Left ventricle myocardium superior (tissue), 1 donor: ENCODE data around the gene KIAA0930. TPM values are rescaled to one million over a fixed set of nuclear protein-coding genes. Genes with fewer than 3 reads are reported as not detected.
"Not testable (repeated sequence)": the region's sequence is repeated elsewhere in the genome, so short reads cannot be mapped to it uniquely, and the experiment has no call there.

Source experiments
- ATAC-seq: fragments of 200-7000 bp; cut with Tn5 transposase; one replicate; pipeline ENCODE4 v1.9.1; 2020; ENCODE audit warnings: mild to moderate bottlenecking, moderate library complexity
- DNase-seq: peaks from one replicate; pipeline ENCODE4 v3.0.0-alpha.2; 2020
- intact Hi-C: fragments of 100-400 bp; cut with micrococcal nuclease; formaldehyde crosslinking; loops from one replicate; pipeline ENCODE4 v1.11.0; 2022
- long read RNA-seq: library from polyadenylated mRNA; unstranded; transcript quantifications from one replicate; pipeline ENCODE4 v2.0.0, GENCODE V29; 2021
- total RNA-seq: library from RNA; stranded (reverse); fragmentation: NEBNext Ultra II Directional; extraction: Animal tissue kit (Norgen Biotek cat#: 25700); gene quantifications from one replicate; pipeline ENCODE4 v1.2.1, GENCODE V29; 2021
- donor health status: DM: no; HTN: yes; CAD: no; lungs with severe emphysema.

Gene KIAA0930
- 24.1 TPM for total RNA-seq
- long read RNA-seq, full-length matches to known transcripts, result 52 of 63 reads
- long read RNA-seq, partial matches to known transcripts, result 2 of 63 reads
- long read RNA-seq, other reads (novel, unspliced or antisense), result 9 of 63 reads

DNA sequence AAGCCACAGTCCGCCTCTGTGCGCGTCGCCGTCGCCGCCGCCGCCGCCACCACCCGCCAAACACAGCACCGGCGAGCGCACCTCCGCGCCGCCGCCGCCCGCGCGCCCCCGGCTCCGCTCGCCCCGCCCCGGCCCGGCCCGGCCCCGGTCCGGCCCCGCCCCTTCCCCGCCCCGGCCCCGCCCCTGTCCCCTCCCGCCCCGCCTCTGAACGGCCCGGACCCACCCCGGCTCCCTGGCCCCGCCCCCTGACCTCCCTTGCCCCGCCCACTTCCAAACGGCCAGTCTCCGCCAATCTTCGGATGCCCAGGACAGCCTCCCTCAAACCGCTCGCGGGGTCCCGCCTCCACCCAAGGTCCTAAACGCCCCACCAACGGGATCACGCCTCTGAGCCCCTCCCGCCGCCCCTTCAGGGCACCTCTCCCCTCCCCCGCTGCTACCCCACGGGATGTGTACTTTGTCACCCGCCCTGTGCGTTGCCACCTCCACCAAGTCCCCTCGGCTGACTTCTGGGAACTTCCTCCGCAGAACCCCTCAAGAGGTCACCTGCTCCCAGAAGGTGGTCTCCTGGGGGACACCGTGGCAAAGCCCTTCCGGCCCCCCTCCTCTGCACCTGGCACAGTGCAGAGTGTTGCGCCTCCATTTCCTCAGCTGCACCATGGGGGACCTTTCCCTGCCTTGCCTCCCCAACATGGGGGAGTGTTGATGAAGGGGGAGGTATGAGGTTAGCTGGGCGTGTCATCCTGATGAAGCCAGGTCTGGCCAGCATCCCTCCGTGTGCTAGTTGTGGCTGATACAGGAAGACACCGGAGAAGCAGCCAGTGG lies at the start of gene KIAA0930:
Gene KIAA0930 (minus strand): TSS at position 85 of the 822 bp plus-strand sequence. CDS start 191 bp downstream, outside the sequence.
- intact Hi-C loops, result no loop called here
- peak; percentile 77 for ATAC-seq
- DNase-seq, result peak; percentile 85

DNA sequence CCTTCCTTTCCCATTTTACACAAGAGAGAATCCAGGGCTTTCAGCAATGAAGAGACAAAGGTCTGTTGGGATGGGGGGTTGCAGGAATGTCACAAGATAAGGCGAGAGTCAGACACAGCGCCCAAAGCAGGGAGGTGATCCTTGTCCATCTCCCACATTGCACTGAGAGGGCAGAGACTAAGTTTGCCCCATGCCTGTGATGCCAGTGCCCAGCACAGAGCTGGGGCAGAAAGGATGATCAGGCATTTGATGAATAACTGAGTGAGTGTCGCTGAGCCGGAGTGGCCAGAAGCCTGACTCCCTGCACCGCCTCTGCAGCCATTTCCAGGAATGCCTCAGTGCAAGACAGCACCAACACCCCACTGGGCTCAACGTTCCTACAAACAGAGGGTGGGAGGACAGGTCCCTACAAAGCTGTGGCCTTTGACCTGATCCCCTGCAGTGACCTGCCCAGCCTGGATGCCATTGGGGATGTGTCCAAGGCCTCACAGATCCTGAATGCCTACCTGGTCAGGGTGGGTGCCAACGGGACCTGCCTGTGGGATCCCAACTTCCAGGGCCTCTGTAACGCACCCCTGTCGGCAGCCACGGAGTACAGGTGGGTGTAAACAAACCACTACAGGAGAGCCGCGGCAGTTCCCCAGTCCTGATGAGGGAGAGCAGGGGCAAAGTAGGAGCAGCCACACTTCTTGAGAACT lies 46.3 kb upstream of the KIAA0930 start:
- intact Hi-C loops, result no loop called here
- DNase-seq (no peak), ATAC-seq (no peak)

DNA sequence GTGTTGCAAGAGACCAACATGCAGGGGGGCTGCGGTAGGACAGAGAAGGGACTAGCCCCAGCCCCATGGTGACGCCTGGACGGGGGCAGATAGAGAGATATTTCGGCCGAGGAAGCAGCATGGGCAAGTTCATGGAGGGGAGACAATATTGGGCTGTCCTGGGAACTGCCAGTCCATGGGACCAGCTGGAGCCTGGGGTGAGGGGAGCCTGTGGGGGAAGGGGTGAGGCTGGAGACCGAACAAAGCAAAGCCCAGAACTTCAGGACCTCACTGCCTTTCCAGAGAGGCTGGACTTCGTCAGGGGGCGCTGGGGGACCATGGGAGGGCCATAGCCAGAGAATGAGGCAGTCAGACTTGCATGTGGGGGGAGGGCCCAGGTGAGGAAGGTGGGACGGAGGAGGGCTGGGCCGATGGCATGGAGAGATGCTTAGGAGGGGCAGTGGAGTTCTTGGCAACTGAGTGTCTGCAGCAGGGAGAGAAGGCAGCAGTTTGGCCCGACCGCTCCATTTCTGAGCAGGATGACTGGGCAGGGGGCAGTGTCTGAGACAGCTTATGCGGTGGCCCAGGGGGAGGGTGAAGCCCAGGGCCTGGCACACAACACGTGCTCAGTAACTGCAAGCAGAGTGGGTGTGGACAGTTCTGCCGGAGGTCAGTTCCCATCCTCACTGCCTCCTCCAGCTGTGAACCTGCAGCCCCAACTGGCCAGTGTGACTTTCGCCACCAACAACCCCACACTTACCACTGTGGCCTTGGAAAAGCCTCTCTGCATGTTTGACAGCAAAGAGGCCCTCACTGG lies 44.8 kb upstream of the KIAA0930 start:
- DNase-seq, result no peak
- intact Hi-C loops, result no loop called here
- peak; percentile 34 for ATAC-seq

DNA sequence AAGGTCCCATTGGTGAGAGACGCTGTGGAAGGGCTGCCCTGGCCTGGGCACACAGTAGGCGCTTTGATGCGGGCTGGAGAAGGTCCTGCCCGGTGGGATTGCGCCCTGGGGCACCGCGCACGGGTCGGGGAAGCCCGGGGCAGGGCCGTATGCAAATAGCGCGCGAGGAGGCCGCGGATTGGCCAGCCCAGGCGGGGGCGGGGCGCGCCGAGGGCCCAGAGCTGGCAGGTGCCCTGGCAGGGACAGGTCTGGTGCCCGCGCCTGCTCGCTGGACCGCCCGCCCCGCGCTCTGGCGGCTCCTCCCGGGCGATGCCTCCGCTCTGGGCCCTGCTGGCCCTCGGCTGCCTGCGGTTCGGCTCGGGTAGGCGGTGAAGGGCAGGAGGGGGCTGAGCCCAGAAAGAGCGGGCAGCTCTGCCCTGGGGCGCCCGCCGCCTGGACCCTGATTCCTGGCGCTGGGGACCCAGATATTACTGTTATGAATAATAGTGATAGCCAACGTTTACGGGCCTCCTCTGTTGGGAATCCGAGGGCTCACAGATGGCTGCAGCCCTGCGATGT lies 44.1 kb upstream of the KIAA0930 start, which contains the start of gene UPK3A:
Gene UPK3A (plus strand): TSS at position 245 of the 558 bp plus-strand sequence. CDS start 65 bp downstream, at position 310.
- intact Hi-C loops, result no loop called here
- ATAC-seq (peak; percentile 96), DNase-seq (peak; percentile 89)

DNA sequence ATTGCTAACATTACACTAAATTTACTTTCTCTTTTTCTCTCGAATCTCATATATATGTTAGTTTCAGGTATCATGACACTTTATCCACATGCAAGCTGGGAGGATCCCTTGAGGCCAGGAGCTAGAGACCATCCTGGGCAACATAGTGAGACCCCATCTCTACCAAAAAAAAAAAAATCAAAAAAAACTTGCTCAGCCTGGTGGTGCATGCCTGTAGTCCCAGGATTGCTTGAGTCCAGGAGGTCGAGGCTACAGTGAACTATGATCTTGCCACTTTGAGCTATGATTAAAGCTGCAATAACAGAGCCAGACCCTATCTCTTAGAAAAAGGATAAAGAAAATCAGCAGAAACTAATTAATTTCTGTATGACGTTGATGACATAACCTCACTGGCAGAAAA lies 40.3 kb upstream of the KIAA0930 start:
- intact Hi-C loops, result no loop called here
- no peak for ATAC-seq
- no peak for DNase-seq

DNA sequence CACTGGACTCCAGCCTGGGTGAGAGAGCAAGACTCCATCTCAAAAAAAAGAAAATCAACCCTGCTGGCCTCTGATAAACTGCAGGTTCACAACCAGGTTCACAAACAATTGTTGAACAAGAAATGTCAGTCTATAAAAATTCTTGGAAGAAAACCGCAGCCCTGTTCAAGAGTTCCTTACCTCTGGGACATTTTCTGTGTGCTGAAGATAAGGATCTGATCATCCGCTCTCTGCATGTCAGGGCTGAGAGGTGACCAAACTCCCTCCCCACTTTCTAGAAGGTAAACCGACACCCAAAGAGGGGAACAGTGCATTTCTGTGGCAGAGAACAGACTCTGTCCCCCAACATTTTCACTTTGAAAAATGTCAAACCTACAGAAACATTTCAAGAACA lies 39.9 kb upstream of the KIAA0930 start:
- no peak for DNase-seq
- intact Hi-C loops, result no loop called here
- no peak for ATAC-seq

DNA sequence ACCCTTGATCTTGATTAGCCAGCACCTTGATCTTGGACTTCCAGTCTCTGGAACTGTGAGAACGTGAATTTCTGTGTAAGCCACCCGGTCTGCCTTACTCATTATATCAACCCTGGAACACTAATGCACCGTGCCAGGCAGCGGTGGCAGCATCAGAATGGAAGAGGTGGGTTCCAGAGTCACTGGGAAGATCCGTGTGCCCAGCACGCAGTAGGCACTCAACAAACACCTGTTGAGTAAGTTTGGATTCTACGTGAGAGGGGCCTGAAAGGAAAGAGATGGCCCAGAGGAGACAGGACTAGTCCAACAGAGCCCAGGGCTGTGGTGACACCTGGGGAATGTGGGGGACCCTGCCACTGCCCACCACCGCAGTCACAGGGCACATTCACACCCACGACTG lies 37.4 kb upstream of the KIAA0930 start:
- ATAC-seq, result no peak
- intact Hi-C loops, result no loop called here
- DNase-seq, result no peak

DNA sequence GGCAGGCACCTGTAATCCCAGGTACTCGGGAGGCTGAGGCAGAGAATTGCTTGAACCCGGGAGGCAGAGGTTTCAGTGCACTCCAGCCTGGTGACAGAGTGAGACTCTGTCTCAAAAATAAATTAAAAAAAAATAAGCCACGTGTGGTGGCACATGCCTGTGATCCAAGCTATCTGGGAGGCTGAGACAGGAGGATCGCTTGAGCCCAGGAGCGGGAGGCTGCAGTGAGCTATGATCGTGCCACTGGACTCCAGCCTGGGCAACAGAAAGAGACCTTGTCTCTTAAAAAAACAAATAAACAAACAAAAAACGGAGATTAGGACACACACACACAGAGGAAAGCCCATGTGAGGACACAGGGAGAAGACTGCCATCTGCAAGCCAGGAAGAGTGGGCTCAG lies 37.0 kb upstream of the KIAA0930 start:
- ATAC-seq, result not testable (repeated sequence)

DNA sequence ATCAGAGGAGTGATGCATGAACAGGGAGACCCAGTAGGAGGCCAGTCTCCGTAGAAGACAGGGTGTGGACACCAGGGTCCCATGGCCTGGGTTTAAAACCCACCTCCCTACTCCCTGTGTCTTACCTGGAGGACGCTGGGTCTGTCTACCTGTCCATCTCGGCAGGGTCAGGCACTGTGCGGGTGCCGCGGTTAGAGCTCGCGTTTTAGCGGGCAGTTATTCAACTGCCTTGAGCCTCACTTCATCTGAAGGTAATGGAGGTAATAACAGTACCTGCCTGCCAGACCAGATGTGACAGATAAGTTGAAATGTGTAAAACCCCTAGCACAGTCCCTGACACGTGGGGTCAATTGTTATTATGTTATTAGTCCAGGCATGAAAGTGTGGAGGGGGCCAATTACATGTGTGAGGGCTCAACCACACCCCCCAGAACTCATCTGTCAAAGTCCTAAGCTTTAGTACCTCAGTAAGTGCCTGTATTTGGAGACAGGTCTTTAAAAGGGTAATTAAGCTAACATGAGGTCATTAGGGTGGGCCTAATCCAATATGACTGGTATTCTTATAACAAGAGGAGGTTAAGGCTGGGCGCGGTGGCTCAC lies 35.9 kb upstream of the KIAA0930 start:
- intact Hi-C loops, result no loop called here
- no peak for ATAC-seq

More for the DNA sequence above, 37.0 kb upstream of the KIAA0930 start:
- DNase-seq, intact Hi-C loops: not testable (repeated sequence)

DNA sequence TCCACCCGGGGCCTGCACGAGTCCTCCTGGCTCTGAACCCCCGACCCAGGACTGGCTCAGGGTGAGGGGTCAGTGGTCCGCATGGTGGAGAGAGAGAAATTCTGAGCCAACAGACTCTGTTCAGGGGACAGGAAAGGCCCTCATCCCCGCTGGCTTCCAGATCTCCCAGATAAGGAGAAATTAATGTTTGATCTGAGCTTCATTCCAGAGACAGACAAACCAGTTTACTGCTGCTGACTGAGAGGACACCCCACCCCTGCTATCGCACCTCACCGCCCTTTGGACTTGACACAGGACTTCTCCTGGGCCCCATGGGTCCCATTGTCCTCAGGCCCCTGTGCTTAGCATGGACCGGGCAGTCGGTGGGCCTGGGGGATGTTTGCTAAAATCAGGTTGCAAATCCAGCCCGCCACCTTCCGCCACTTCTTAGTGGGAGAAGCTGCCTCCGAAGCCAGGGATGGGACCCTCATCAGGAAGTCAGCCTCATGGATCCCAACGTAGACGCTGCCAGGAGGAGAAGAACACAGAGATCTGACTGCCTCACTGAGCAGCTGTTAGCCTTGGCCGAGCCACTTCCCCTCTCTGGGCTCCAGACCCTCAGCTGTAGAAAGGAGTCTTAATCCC lies 32.9 kb upstream of the KIAA0930 start:
- DNase-seq (no peak), ATAC-seq (no peak)
- intact Hi-C loops, result no loop called here

More for the DNA sequence above, 35.9 kb upstream of the KIAA0930 start:
- no peak for DNase-seq

DNA sequence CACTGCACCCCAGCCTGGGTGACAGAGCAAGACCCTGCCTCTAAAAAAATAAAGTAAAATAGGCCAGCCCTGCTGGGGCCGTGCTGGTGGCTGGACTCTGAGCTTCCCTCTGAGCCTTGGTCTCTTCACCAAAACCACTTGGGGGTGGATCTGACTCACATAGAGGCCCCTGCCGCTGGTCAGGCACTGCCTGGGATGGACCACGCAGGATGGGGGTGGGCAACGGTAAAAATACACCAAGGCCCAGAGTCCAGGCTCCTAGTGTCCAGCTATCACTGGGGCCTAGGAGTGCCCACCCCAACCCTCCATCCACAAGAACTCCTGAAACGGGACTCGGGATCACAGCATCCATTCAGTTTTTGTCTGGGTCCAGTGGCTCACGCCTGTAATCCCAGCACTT lies 31.8 kb upstream of the KIAA0930 start:
- intact Hi-C loops, result no loop called here
- no peak for DNase-seq
- no peak for ATAC-seq

DNA sequence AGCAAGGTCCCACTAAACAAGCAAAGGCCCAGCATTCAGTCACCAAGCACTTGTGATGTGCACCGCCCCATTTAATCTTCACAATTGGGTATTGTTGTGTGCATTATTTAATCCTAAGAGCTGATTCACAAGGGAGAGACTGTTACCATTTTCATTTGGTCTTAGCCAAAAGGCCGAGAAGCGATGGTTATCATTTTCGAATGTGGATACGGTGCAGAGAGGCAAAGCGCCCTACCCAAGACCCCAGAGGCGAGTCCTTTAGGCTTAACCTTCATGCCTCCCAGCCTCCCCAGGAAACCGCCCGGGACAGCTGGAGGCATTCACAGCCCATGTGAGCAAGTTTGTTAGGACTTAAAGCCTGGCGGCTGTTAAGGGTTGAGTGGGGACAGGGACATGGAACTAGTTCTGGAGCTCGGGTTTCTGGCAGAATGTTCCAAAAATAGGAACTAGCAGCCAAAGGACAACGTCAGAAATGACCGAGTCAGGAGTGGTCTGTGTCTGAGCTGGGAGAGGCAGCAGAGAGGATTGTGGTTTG lies 31.0 kb upstream of the KIAA0930 start:
- intact Hi-C loops, result no loop called here
- ATAC-seq (peak; percentile 82), DNase-seq (peak; percentile 81)

DNA sequence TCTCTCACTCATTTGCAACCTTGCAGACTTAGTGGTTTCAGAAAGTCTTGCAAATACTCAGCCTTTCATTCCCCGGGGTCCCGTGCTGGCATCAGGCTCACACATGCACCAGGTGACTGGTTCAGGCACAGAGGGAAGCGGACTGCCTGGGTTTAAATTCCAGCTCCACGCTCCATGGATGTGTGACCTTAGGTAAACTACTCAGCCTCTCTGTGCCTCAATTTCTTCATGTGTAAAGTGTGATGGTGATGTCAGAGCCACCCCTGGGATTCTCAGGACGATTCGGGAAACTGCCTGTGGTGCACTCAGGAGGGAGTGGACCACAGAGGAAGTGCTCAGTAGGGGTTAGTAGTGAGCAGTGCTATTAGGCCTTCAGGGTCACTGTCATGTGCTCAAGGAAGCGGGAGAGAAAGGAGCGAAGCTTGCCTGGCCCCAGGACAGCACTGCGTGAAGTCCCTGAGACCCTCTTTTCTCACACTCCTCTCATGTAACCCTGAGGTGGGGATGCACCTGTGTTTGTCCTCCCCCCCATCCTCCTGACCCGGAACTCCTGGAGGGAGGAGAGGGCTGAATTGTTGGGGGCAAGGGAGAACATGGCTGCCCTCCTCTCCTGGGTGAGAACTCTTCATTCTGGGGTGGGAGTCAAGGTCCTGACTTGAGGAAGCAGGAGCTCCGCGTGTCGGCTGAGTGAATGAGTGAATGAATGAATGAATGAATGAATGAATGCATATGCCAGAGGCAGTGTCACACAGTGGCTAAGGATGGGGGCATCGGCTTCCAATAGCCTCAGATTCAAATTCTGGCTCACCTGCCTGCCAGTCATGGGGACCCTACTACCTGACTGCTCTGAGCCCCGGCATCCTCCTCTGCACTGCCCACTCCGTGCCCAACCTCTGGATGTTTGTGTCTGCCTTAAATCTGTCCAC lies 29.7 kb upstream of the KIAA0930 start:
- no peak for DNase-seq
- ATAC-seq, result no peak
- intact Hi-C loops, result no loop called here

DNA sequence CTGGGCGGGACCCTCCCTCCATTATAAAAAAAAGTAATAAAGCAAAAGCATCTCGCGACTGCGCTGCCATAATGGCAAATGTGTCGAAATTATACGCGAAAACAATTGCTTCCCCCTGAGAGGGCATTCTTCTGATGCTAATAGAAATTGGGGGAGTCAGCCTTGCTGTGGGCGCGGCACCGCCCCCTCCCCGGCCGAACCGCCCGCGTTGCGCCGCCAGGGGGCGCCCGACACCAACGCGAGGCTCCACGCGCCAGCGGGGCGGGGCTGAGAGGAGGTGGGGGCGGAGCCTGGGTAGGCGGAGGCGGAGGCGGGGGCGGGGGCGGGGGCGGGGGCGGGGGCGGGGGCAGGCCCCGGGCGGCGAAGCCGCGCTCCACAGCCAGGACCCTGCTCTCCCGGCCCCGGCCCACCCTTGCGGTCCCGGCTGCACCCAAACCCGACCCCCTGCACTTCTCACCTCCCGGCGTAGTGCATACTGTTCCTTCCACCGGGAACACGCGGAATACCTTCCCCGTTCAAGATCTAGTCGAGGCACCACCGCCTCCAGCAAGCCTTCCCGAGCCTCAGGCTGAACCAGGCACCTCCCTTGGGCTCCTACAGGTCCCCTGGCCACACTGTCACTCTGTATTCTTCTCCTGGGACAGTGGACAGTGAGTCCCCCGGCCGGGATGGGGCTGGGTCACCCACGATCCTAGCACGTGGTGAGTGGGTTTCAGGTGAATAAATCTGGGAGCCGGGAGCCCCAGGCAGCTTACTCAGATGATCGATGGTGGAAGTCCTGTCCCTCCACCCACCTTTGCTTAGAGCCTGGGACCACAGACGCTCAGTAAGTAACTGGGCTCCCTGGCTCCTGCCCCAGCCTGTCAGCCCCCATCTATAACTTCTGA lies 28.5 kb upstream of the KIAA0930 start:
- peak; percentile 78 for ATAC-seq
- intact Hi-C loops, result loop anchor here (5.0 to 10.0 kb wide), 2 partner anchors 168 to 286 kb away; no protein-coding TSS in a partner anchor
- peak; percentile 95 for DNase-seq

DNA sequence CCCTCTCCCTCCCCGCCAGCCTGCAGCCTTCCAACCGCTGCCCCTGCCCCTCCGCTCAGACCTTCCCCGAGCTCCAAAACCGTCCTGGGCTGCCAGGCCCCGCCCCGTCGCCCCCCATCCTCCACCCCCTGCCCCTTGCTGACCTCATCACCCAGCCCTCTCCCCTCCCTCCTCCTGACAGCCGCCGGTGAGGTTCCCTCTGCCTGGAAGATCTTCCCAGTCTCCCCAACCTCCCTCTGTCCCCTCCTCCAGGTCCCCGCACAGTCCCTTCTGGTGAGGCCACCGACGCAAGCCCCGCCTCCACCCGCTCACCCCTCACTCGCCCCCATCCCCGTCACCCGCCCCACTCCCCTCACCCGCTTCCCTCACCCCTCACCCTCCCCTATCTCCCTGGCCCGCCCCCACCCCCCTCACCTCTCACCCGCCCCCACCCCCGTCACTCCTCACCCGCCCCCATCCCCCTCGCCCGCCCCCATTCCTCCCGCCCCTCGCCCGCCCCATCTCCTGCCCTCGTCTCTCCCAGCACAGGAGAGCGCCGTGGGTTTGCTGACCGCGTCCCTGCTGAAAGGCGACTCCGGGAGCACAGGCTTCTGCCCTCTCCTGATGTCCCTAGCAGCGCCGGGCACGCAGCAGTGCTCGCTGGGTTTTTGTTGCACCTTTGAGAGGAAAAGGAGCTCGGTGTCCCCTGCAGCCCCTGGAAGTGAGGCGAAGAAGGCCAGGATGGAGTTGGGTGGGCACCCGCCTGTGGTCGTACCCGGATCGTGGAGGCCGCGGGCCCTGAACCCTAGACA lies 27.7 kb upstream of the KIAA0930 start:
- intact Hi-C loops, result loop anchor here (5.0 to 10.0 kb wide), 2 partner anchors 169 to 286 kb away; no protein-coding TSS in a partner anchor
- ATAC-seq (peak; percentile 13), DNase-seq (peak; percentile 51)
